ENCODE data around the gene DOCK4. TPM values are rescaled to one million over a fixed set of nuclear protein-coding genes. Genes with fewer than 3 reads are reported as not detected.
A peak's percentile ranks its signal among the peaks of the same experiment; 100 is the strongest.
"Not testable (repeated sequence)": the region's sequence is repeated elsewhere in the genome, so short reads cannot be mapped to it uniquely, and the experiment has no call there.

DOCK4 gene
- total and polyA plus RNA-seq, 5 donors from 2014 or later: 0.44 TPM; not detected in 4

DNA sequence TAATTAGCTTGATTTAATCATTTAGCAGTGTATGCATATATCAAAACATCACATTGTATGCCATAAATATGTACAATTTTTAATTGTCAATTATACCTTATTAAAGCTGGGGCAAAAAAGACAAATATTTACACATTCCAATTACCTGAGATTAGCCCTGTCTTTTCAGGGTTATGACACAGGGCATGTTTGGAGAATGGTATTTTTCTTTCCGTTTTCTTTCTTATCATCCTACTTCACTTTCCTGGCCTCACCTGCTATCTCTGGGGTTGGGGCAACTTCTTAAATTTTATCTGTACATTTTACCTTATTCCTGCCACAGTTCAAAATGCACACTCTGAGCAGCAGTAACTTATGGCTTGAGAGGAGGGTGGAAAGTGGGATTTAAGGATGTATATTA is 285.9 kb downstream of the DOCK4 start:
- Mint-ChIP-seq H3K27me3 (no peaks in the 10 kb centered on the region), H3K27ac (no peak overlapping the region), H3K9me3 (peaks cover 0 to 5% (median 0%) of the 10 kb centered on the region in 7 donors), H3K4me1 (no peaks in the 10 kb centered on the region), H3K36me3 (no peaks in the 10 kb centered on the region), H3K4me3 (no peak overlapping the region)
- Histone ChIP-seq H3K27me3 (ENCODE audit: control insufficient read depth, insufficient read depth, low read length) (no peaks in the 10 kb centered on the region), H3K27ac (ENCODE audit: insufficient read depth, low read length, poor library complexity, severe bottlenecking) (no peak overlapping the region), H3K4me3 (ENCODE audit: low read depth, low read length) (no peak overlapping the region), H3K9me3 (ENCODE audit: control insufficient read depth in 2 of 2, low read length in 2 of 2) (no peaks in the 10 kb centered on the region), H3K4me1 (ENCODE audit: control insufficient read depth, insufficient read depth, low read length, poor library complexity, severe bottlenecking) (no peaks in the 10 kb centered on the region), H3K36me3 (ENCODE audit: control insufficient read depth, insufficient read depth, low read length) (no peaks in the 10 kb centered on the region)
- no peak for DNase-seq
- ATAC-seq (ENCODE audit: low read depth in 2 of 2): no peak

DNA sequence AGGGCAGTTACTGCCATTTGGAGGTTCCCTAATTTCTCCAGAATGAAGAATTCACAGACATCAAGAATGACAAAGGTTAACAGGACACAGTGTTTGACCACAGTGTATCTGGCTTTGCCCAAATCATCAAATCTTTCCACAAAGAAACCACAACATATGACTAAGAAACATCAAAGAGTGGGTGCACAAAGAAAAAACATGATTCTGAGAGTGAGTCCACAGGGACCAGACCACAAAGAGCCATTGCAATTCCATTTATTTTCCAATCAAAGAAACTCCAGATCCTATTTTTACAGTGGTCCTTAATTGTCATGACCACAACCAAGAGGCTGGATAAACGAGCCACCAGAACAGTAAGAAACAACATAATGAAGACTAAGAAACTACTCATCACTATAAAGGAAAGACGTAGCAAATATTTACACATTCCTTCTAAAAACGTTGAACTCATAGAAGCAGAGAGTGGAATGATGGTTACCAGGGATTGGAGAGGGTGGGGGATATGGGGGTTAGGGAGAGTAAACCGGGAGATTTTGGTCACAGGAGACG is 286.5 kb downstream of the DOCK4 start:
- H3K27ac Mint-ChIP-seq: no peak overlapping the region
- H3K9me3 ChIP-seq (ENCODE audit: control insufficient read depth in 2 of 2, low read length in 2 of 2): no peaks in the 10 kb centered on the region
- peaks cover 0 to 5% (median 0%) of the 10 kb centered on the region in 7 donors for H3K9me3 Mint-ChIP-seq
- no peaks in the 10 kb centered on the region for H3K4me1 Mint-ChIP-seq
- ATAC-seq (ENCODE audit: low read depth in 2 of 2) (no peak), DNase-seq (no peak)
- no peaks in the 10 kb centered on the region for H3K27me3 ChIP-seq (ENCODE audit: control insufficient read depth, insufficient read depth, low read length)
- H3K4me1 ChIP-seq (ENCODE audit: control insufficient read depth, insufficient read depth, low read length, poor library complexity, severe bottlenecking): no peaks in the 10 kb centered on the region
- no peak overlapping the region for H3K4me3 ChIP-seq (ENCODE audit: low read depth, low read length)
- no peaks in the 10 kb centered on the region for H3K36me3 ChIP-seq (ENCODE audit: control insufficient read depth, insufficient read depth, low read length)
- H3K27ac ChIP-seq (ENCODE audit: insufficient read depth, low read length, poor library complexity, severe bottlenecking): no peak overlapping the region
- no peaks in the 10 kb centered on the region for H3K27me3 Mint-ChIP-seq
- H3K36me3 Mint-ChIP-seq: no peaks in the 10 kb centered on the region
- H3K4me3 Mint-ChIP-seq: peak overlapping the region in 1 of 4 donors; percentile 63

DNA sequence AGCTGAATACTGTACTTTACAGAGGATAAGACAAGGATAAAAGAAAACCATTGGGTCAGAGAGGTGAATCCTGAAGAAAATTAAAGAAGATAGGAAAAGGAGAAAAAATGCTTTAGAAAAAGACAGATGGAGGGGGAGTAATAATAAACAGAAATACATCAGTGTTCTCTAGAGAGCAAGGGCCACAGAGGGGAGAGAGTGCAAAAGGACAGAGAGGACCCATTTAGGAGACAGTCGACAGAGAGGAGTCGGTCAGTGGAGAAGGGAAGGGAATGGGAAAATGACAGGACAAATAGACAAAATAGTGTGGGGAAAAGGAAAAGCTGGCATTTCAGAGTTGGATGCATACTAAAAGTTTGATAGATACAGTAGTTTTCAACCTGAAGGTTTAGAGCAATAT is 287.0 kb downstream of the DOCK4 start:
- Histone ChIP-seq H3K36me3 (ENCODE audit: control insufficient read depth, insufficient read depth, low read length) (no peaks in the 10 kb centered on the region), H3K4me1 (ENCODE audit: control insufficient read depth, insufficient read depth, low read length, poor library complexity, severe bottlenecking) (no peaks in the 10 kb centered on the region), H3K9me3 (ENCODE audit: control insufficient read depth in 2 of 2, low read length in 2 of 2) (no peaks in the 10 kb centered on the region), H3K27ac (ENCODE audit: insufficient read depth, low read length, poor library complexity, severe bottlenecking) (no peak overlapping the region), H3K27me3 (ENCODE audit: control insufficient read depth, insufficient read depth, low read length) (no peaks in the 10 kb centered on the region), H3K4me3 (ENCODE audit: low read depth, low read length) (no peak overlapping the region)
- Mint-ChIP-seq H3K27ac (no peak overlapping the region), H3K27me3 (no peaks in the 10 kb centered on the region), H3K4me3 (no peak overlapping the region), H3K9me3 (peaks cover 0 to 5% (median 0%) of the 10 kb centered on the region in 7 donors), H3K36me3 (no peaks in the 10 kb centered on the region), H3K4me1 (no peaks in the 10 kb centered on the region)
- DNase-seq (no peak), ATAC-seq (ENCODE audit: low read depth in 2 of 2) (no peak)

DNA sequence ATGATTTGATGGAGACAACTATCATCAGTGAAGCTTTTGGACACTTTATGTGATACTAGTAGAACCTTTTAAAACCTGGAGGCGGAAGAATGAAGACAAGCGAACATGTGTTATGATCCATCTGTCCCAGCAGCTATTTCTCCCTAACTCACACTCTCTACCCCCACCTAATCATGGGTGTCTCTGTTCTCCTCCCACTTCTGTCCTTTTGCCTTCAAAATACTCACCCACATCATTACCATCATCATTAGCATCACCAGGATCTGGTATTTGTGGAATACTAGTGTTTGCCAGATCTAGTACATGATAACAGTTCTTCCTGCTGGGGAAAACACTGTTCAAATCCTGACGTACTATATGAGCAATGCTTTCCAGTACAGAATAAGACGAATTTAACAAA is 287.7 kb downstream of the DOCK4 start:
- Histone ChIP-seq H3K27ac (ENCODE audit: insufficient read depth, low read length, poor library complexity, severe bottlenecking) (no peak overlapping the region), H3K4me1 (ENCODE audit: control insufficient read depth, insufficient read depth, low read length, poor library complexity, severe bottlenecking) (no peaks in the 10 kb centered on the region), H3K4me3 (ENCODE audit: low read depth, low read length) (no peak overlapping the region), H3K36me3 (ENCODE audit: control insufficient read depth, insufficient read depth, low read length) (no peaks in the 10 kb centered on the region), H3K9me3 (ENCODE audit: control insufficient read depth in 2 of 2, low read length in 2 of 2) (no peaks in the 10 kb centered on the region), H3K27me3 (ENCODE audit: control insufficient read depth, insufficient read depth, low read length) (no peaks in the 10 kb centered on the region)
- no peak for DNase-seq
- Mint-ChIP-seq H3K27ac (no peak overlapping the region), H3K9me3 (peaks cover 0 to 5% (median 0%) of the 10 kb centered on the region in 7 donors), H3K27me3 (no peaks in the 10 kb centered on the region), H3K4me3 (no peak overlapping the region), H3K4me1 (no peaks in the 10 kb centered on the region), H3K36me3 (no peaks in the 10 kb centered on the region)
- no peak for ATAC-seq (ENCODE audit: low read depth in 2 of 2)

DNA sequence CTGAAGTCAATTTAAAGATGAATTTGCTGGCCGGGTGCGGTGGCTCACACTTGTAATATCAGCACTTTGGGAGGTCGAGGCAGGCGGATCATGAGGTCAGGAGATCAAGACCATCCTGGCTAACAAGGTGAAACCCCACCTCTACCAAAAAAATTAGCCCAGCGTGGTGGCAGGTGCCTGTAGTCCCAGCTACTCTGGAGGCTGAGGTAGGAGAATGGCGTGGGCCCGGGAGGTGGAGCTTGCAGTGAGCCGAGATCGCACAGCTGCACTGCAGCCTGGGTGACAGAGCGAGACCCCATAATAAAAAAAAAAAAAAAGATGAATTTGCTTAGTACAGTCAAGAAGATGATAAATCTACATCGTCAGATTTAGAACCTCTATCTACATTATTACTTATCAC is 288.8 kb downstream of the DOCK4 start:
- H3K36me3 Mint-ChIP-seq; H3K27me3 ChIP-seq (ENCODE audit: control insufficient read depth, insufficient read depth, low read length); H3K9me3 ChIP-seq (ENCODE audit: control insufficient read depth in 2 of 2, low read length in 2 of 2); H3K27ac Mint-ChIP-seq; H3K4me1 Mint-ChIP-seq; H3K27me3 Mint-ChIP-seq; H3K4me3 Mint-ChIP-seq; H3K27ac ChIP-seq (ENCODE audit: insufficient read depth, low read length, poor library complexity, severe bottlenecking); H3K36me3 ChIP-seq (ENCODE audit: control insufficient read depth, insufficient read depth, low read length); H3K4me1 ChIP-seq (ENCODE audit: control insufficient read depth, insufficient read depth, low read length, poor library complexity, severe bottlenecking); H3K4me3 ChIP-seq (ENCODE audit: low read depth, low read length); H3K9me3 Mint-ChIP-seq; ATAC-seq (ENCODE audit: low read depth in 2 of 2); DNase-seq: not testable (repeated sequence)

DNA sequence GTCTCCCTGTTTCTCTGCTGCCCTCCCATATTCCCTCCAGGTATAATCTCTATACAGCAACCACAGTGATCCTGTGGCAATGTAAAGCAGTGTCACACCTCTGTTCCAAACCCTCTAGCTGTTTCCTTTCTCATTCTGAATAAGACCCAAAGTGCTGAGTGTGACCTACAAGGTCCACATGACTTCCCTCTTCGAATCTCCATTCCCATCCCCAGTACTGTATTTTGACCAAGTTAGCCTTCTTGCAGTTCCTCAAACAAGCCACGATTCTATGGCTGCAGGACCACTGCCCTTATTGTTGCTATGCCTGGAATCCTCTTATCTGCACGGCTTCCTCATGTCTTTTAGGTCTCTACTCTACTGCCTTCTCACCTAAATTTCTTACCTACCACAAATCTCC is 291.9 kb downstream of the DOCK4 start:
- Histone ChIP-seq H3K36me3 (ENCODE audit: control insufficient read depth, insufficient read depth, low read length) (no peaks in the 10 kb centered on the region), H3K27ac (ENCODE audit: insufficient read depth, low read length, poor library complexity, severe bottlenecking) (no peak overlapping the region), H3K4me1 (ENCODE audit: control insufficient read depth, insufficient read depth, low read length, poor library complexity, severe bottlenecking) (no peaks in the 10 kb centered on the region), H3K4me3 (ENCODE audit: low read depth, low read length) (no peak overlapping the region), H3K9me3 (ENCODE audit: control insufficient read depth in 2 of 2, low read length in 2 of 2) (no peaks in the 10 kb centered on the region), H3K27me3 (ENCODE audit: control insufficient read depth, insufficient read depth, low read length) (no peaks in the 10 kb centered on the region)
- DNase-seq: no peak
- no peaks in the 10 kb centered on the region for H3K36me3 Mint-ChIP-seq
- no peak for ATAC-seq (ENCODE audit: low read depth in 2 of 2)
- peaks cover 5% of the 10 kb centered on the region for H3K27me3 Mint-ChIP-seq
- H3K4me1 Mint-ChIP-seq: no peaks in the 10 kb centered on the region
- H3K9me3 Mint-ChIP-seq: peaks cover 0 to 5% (median 0%) of the 10 kb centered on the region in 7 donors
- H3K4me3 Mint-ChIP-seq: no peak overlapping the region
- H3K27ac Mint-ChIP-seq: no peak overlapping the region

DNA sequence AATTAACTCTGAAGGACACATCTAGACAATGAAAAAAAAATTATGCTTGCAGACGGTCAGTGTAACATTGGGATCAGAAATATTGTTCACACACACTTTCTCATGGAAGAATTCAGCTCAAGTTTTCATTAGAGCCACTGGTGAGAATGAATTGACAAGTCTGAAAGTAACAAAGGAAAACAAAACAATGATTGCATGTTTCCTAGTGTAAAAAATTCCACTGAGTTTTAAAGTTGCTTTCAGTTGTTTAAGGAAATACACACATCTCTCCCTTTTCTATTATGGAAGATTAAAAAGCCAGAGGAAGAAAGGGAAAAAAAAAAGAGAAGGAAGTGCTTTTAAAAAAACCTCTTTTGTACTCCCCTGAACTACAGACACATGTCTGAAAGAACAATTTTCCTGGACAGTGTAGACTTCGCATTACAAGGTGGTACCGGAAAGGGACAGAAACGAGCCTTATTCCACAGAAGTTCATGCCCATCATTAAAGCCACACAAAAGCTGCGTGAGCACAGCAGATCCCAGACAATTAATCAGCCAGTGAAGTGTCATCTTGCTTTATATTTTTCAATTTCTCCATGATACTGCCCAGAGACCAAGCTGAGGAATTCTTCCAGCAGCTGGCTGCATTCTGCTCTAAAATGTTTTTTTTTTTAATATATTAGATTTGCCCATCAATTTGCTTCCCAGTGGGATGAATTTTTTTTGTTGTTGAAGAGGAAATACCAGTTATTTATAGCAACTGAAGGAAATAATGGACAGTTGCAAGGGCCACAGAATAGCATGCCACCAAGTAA is 294.8 kb downstream of the DOCK4 start:
- Histone ChIP-seq H3K27me3 (ENCODE audit: control insufficient read depth, insufficient read depth, low read length) (no peaks in the 10 kb centered on the region), H3K9me3 (ENCODE audit: control insufficient read depth in 2 of 2, low read length in 2 of 2) (no peaks in the 10 kb centered on the region), H3K36me3 (ENCODE audit: control insufficient read depth, insufficient read depth, low read length) (no peaks in the 10 kb centered on the region), H3K27ac (ENCODE audit: insufficient read depth, low read length, poor library complexity, severe bottlenecking) (no peak overlapping the region), H3K4me1 (ENCODE audit: control insufficient read depth, insufficient read depth, low read length, poor library complexity, severe bottlenecking) (no peaks in the 10 kb centered on the region), H3K4me3 (ENCODE audit: low read depth, low read length) (no peak overlapping the region)
- Mint-ChIP-seq H3K9me3 (peaks cover 0 to 6% (median 0%) of the 10 kb centered on the region in 7 donors), H3K36me3 (no peaks in the 10 kb centered on the region), H3K27ac (no peak overlapping the region), H3K4me1 (no peaks in the 10 kb centered on the region), H3K4me3 (no peak overlapping the region), H3K27me3 (peaks cover 5% of the 10 kb centered on the region)
- DNase-seq (no peak), ATAC-seq (ENCODE audit: low read depth in 2 of 2) (no peak)

DNA sequence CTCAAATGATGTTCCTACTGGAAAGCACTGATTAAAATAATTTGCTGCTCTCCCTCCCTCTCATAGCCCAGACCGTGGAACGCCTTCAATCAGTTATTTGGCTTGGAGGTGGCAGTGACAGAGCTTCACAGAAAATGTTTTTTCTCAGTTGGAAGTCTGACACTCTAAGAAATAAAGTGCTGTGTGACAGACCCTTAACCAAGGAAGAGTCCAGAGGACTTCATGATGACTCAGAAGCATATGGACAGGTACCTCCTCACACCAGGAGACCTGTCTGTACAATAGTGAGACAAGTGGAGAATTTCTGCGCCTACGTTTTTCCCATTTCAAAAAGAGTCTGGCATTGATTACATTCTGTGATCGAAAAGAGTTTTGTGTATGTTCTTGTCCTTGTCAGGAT is 295.5 kb downstream of the DOCK4 start:
- H3K4me3 Mint-ChIP-seq: no peak overlapping the region
- H3K4me1 Mint-ChIP-seq: no peaks in the 10 kb centered on the region
- H3K27me3 Mint-ChIP-seq: peaks cover 5% of the 10 kb centered on the region
- no peaks in the 10 kb centered on the region for H3K36me3 ChIP-seq (ENCODE audit: control insufficient read depth, insufficient read depth, low read length)
- no peak overlapping the region for H3K4me3 ChIP-seq (ENCODE audit: low read depth, low read length)
- no peaks in the 10 kb centered on the region for H3K36me3 Mint-ChIP-seq
- ATAC-seq (ENCODE audit: low read depth in 2 of 2): no peak
- peaks cover 0 to 4% (median 0%) of the 10 kb centered on the region in 7 donors for H3K9me3 Mint-ChIP-seq
- H3K9me3 ChIP-seq (ENCODE audit: control insufficient read depth in 2 of 2, low read length in 2 of 2): no peaks in the 10 kb centered on the region
- H3K27ac Mint-ChIP-seq: no peak overlapping the region
- H3K27ac ChIP-seq (ENCODE audit: insufficient read depth, low read length, poor library complexity, severe bottlenecking): no peak overlapping the region
- no peaks in the 10 kb centered on the region for H3K4me1 ChIP-seq (ENCODE audit: control insufficient read depth, insufficient read depth, low read length, poor library complexity, severe bottlenecking)
- DNase-seq: no peak
- H3K27me3 ChIP-seq (ENCODE audit: control insufficient read depth, insufficient read depth, low read length): no peaks in the 10 kb centered on the region
